Keratinocyte (primary cell): Measurements from ENCODE around the gene SP140.

ENCODE experiments used
- CTCF ChIP-seq, 3 experiments: IDR thresholded peaks in 1 of 3; conservative IDR thresholded peaks in 1 of 3; optimal IDR thresholded peaks in 1 of 3; 2 replicates in 2 of 3; 3 replicates in 1 of 3; pipeline versions ENCODE3 to v1.5.1; 2011; ENCODE audit warnings: low read length in 3 of 3, mild to moderate bottlenecking in 3 of 3, moderate library complexity in 2 of 3, control low read depth in 1 of 3, inconsistent platforms in 1 of 3; ENCODE audit not compliant: insufficient read depth in 2 of 3; ENCODE audit errors: extremely low read depth in 1 of 3
- EZH2 ChIP-seq: IDR thresholded peaks from one replicate; pipeline ENCODE4 v1.6.1; 2012; ENCODE audit warnings: inconsistent platforms, mild to moderate bottlenecking, low read length, moderate library complexity

GRCh38 chr2:230307485-230307884 lies 81.9 kb downstream of the SP140 start:
- TF ChIP-seq CTCF (optimal IDR thresholded peaks at IDR 0.05 in 1 of 3, IDR thresholded peaks at IDR 0.05 in 1 of 3, conservative IDR thresholded peaks at IDR 0.05 in 1 of 3; ENCODE audit: extremely low read depth in 1 of 3, insufficient read depth in 2 of 3, low read length in 3 of 3) (no peak), EZH2 (no peak)
